ENCODE data around the gene OS9.
"Not testable (repeated sequence)": the region's sequence is repeated elsewhere in the genome, so short reads cannot be mapped to it uniquely, and the experiment has no call there.

OS9 gene

GRCh38 chr12:57698414-57698813, 4.5 kb downstream of the OS9 start:
- Histone ChIP-seq H3K36me3 (ENCODE audit: control insufficient read depth, insufficient read depth, low read length) (peaks cover 17% of the 10 kb centered on the region), H3K4me3 (replicated peaks; ENCODE audit: low read depth, low read length) (no peak overlapping the region), H3K27me3 (replicated peaks; ENCODE audit: control insufficient read depth, insufficient read depth, low read length) (no peaks in the 10 kb centered on the region)
- TF ChIP-seq CTCF (IDR thresholded peaks at IDR 0.05; ENCODE audit: insufficient read depth, low read length, poor library complexity, severe bottlenecking), result no peak
- DNase-seq (ENCODE audit: extremely low read depth, insufficient read length), result no peak

GRCh38 chr12:57700317-57700716, 6.4 kb downstream of the OS9 start:
- no peak for TF ChIP-seq CTCF (IDR thresholded peaks at IDR 0.05; ENCODE audit: insufficient read depth, low read length, poor library complexity, severe bottlenecking)
- peaks cover 17% of the 10 kb centered on the region for H3K36me3 ChIP-seq (ENCODE audit: control insufficient read depth, insufficient read depth, low read length)

GRCh38 chr12:57707250-57707649, 13.3 kb downstream of the OS9 start:
- H3K36me3 ChIP-seq (ENCODE audit: control insufficient read depth, insufficient read depth, low read length), result peaks cover 2% of the 10 kb centered on the region; the same call in 1 of the 2 replicates
- DNase-seq (ENCODE audit: extremely low read depth, insufficient read length), result no peak
- no peak for TF ChIP-seq CTCF (IDR thresholded peaks at IDR 0.05; ENCODE audit: insufficient read depth, low read length, poor library complexity, severe bottlenecking)
- H3K4me3 ChIP-seq (replicated peaks; ENCODE audit: low read depth, low read length), result no peak overlapping the region
- H3K27me3 ChIP-seq (replicated peaks; ENCODE audit: control insufficient read depth, insufficient read depth, low read length), result no peaks in the 10 kb centered on the region

More at GRCh38 chr12:57700317-57700716, 6.4 kb downstream of the OS9 start:
- H3K27me3 ChIP-seq (replicated peaks; ENCODE audit: control insufficient read depth, insufficient read depth, low read length), result no peaks in the 10 kb centered on the region
- DNase-seq (ENCODE audit: extremely low read depth, insufficient read length), result no peak
- H3K4me3 ChIP-seq (replicated peaks; ENCODE audit: low read depth, low read length), result no peak overlapping the region

- no peak for DNase-seq (ENCODE audit: extremely low read depth, insufficient read length)
- Histone ChIP-seq H3K27me3 (replicated peaks; ENCODE audit: control insufficient read depth, insufficient read depth, low read length) (no peaks in the 10 kb centered on the region), H3K4me3 (replicated peaks; ENCODE audit: low read depth, low read length) (no peak overlapping the region), H3K36me3 (ENCODE audit: control insufficient read depth, insufficient read depth, low read length) (peaks cover 5% of the 10 kb centered on the region)
- no peak for TF ChIP-seq CTCF (IDR thresholded peaks at IDR 0.05; ENCODE audit: insufficient read depth, low read length, poor library complexity, severe bottlenecking)
These were observed 14.4 kb downstream of the OS9 start for GRCh38 chr12:57708296-57708695.

GRCh38 chr12:57712701-57713100, 18.8 kb downstream of the OS9 start:
- H3K27me3 ChIP-seq (replicated peaks; ENCODE audit: control insufficient read depth, insufficient read depth, low read length), result no peaks in the 10 kb centered on the region
- H3K36me3 ChIP-seq (ENCODE audit: control insufficient read depth, insufficient read depth, low read length), result peaks cover 12% of the 10 kb centered on the region
- no peak overlapping the region for H3K4me3 ChIP-seq (replicated peaks; ENCODE audit: low read depth, low read length)
- no peak for TF ChIP-seq CTCF (IDR thresholded peaks at IDR 0.05; ENCODE audit: insufficient read depth, low read length, poor library complexity, severe bottlenecking)
- DNase-seq (ENCODE audit: extremely low read depth, insufficient read length), result no peak

GRCh38 chr12:57713209-57713608, 19.3 kb downstream of the OS9 start:
- no peak for TF ChIP-seq CTCF (IDR thresholded peaks at IDR 0.05; ENCODE audit: insufficient read depth, low read length, poor library complexity, severe bottlenecking)
- no peaks in the 10 kb centered on the region for H3K27me3 ChIP-seq (replicated peaks; ENCODE audit: control insufficient read depth, insufficient read depth, low read length)
- peaks cover 16% of the 10 kb centered on the region for H3K36me3 ChIP-seq (ENCODE audit: control insufficient read depth, insufficient read depth, low read length)

GRCh38 chr12:57715036-57715748, 21.3 kb downstream of the OS9 start:
- H3K4me3 ChIP-seq (replicated peaks; ENCODE audit: low read depth, low read length); H3K27me3 ChIP-seq (replicated peaks; ENCODE audit: control insufficient read depth, insufficient read depth, low read length); DNase-seq (ENCODE audit: extremely low read depth, insufficient read length): not testable (repeated sequence)
- H3K36me3 ChIP-seq (ENCODE audit: control insufficient read depth, insufficient read depth, low read length), result peaks cover 31% of the 10 kb centered on the region

More at GRCh38 chr12:57713209-57713608, 19.3 kb downstream of the OS9 start:
- no peak for DNase-seq (ENCODE audit: extremely low read depth, insufficient read length)
- H3K4me3 ChIP-seq (replicated peaks; ENCODE audit: low read depth, low read length), result no peak overlapping the region

All from GM06990 (cell line).